Measurements from ENCODE around the gene PCDHGA12. TPM values are rescaled to one million over a fixed set of nuclear protein-coding genes. Genes with fewer than 3 reads are reported as not detected.
A peak's percentile ranks its signal among the peaks of the same experiment; 100 is the strongest.

Gene PCDHGA12
- total and polyA plus RNA-seq, 2 experiments from 2014 or later = 0.68 to 3.5 TPM

GRCh38 chr5:141412854-141413539 lies 17.3 kb upstream of the PCDHGA12 start, which contains the start of gene PCDHGA10:
TSS of gene PCDHGA10 (plus strand) at chr5:141412987. CDS start at chr5:141413176, 189 bp downstream.
- peak within 1 kb of the TSS; percentile 45; the same call in 1 of the 2 replicates for H3K4me2 ChIP-seq
- H3K36me3 Mint-ChIP-seq (ENCODE audit: low read depth) = peaks cover 46% of the 10 kb centered on the region

More at GRCh38 chr5:141412854-141413539, 17.3 kb upstream of the PCDHGA12 start, which contains the start of gene PCDHGA10:
- DNase-seq (ENCODE audit: low spot score) (peak; percentile 92), ATAC-seq (peak; percentile 57)
- H3K9me2 ChIP-seq (ENCODE audit: insufficient read depth) = no peaks in the 10 kb centered on the region
- 0 out of 2 replicates have a peak, but pooled peaks cover 4% of the 10 kb centered on the region for H3K79me2 ChIP-seq (replicated peaks; ENCODE audit: insufficient read depth)
- peaks cover 7% of the 10 kb centered on the region; the same call in 1 of the 2 replicates for H4K20me1 ChIP-seq (replicated peaks; ENCODE audit: insufficient read depth)
- H2AFZ ChIP-seq = peak within 1 kb of the TSS; percentile 57
- H3K27me3 Mint-ChIP-seq (ENCODE audit: insufficient read depth, low read depth, poor library complexity) = peaks cover 23% of the 10 kb centered on the region
- H3F3A ChIP-seq (replicated peaks; ENCODE audit: low read depth) = no peaks in the 10 kb centered on the region
- peak within 1 kb of the TSS; percentile 90 for H3K4me3 Mint-ChIP-seq
- peaks cover 8% of the 10 kb centered on the region for H3K27me3 ChIP-seq (ENCODE audit: insufficient read depth)
- H3K27ac ChIP-seq (ENCODE audit: low read depth) = no peak within 1 kb of the TSS
- H3K27ac Mint-ChIP-seq = peak within 1 kb of the TSS; percentile 89
- no peaks in the 10 kb centered on the region for H3K36me3 ChIP-seq (ENCODE audit: insufficient read depth)
- peaks cover 5% of the 10 kb centered on the region for H3K4me1 ChIP-seq (ENCODE audit: insufficient read depth)
- H3K4me3 ChIP-seq = peak within 1 kb of the TSS; percentile 40; the same call in 1 of the 2 replicates
- H3K4me1 Mint-ChIP-seq = peaks cover 16% of the 10 kb centered on the region
- TF ChIP-seq REST (IDR thresholded peaks at IDR 0.05; ENCODE audit: unreplicated experiment) = no peak
- TF ChIP-seq, protein P1, sequence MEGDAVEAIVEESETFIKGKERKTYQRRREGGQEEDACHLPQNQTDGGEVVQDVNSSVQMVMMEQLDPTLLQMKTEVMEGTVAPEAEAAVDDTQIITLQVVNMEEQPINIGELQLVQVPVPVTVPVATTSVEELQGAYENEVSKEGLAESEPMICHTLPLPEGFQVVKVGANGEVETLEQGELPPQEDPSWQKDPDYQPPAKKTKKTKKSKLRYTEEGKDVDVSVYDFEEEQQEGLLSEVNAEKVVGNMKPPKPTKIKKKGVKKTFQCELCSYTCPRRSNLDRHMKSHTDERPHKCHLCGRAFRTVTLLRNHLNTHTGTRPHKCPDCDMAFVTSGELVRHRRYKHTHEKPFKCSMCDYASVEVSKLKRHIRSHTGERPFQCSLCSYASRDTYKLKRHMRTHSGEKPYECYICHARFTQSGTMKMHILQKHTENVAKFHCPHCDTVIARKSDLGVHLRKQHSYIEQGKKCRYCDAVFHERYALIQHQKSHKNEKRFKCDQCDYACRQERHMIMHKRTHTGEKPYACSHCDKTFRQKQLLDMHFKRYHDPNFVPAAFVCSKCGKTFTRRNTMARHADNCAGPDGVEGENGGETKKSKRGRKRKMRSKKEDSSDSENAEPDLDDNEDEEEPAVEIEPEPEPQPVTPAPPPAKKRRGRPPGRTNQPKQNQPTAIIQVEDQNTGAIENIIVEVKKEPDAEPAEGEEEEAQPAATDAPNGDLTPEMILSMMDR (conservative IDR thresholded peaks at IDR 0.05; ENCODE audit: low read depth in 2 of 2) = peak; percentile 71 to 74
- no peak for TF ChIP-seq CREB1 (CRISPR knock-in tag; IDR thresholded peaks at IDR 0.05; ENCODE audit: low read depth)
- peaks cover 43% of the 10 kb centered on the region for H3K9me3 Mint-ChIP-seq

All from GM23338 (cell line).